Neural progenitor cell (in vitro differentiated cells): ENCODE data around the gene DYTN. TPM values are rescaled to one million over a fixed set of nuclear protein-coding genes. Genes with fewer than 3 reads are reported as not detected.
A peak's percentile ranks its signal among the peaks of the same experiment; 100 is the strongest.

Experiments
- DNase-seq: peaks from one replicate; pipeline ENCODE4 v3.0.0-alpha.2; 2016; ENCODE audit warnings: low spot score
- H2AFZ ChIP-seq: fragments of 200-600 bp; sonication (generic); replicated peaks from 2 replicates; pipeline ENCODE4 v1.6.1; 2016; ENCODE audit warnings: antibody characterized with exemption
- H3F3A ChIP-seq: fragments of 200-600 bp; sonication (generic); 2 replicates; pipeline ENCODE4 v1.6.1; 2016; ENCODE audit warnings: antibody characterized with exemption, low read depth
- H3K27ac ChIP-seq: fragments of 200-600 bp; sonication (generic); 2 replicates; pipeline ENCODE4 v1.5.1; 2016; ENCODE audit warnings: mild to moderate bottlenecking
- H3K27me3 ChIP-seq: fragments of 200-600 bp; sonication (generic); 2 replicates; pipeline ENCODE4 v1.6.1; 2016; ENCODE audit warnings: mild to moderate bottlenecking, moderate library complexity
- H3K36me3 ChIP-seq: fragments of 200-600 bp; sonication (generic); 2 replicates; pipeline ENCODE4 v1.5.1; 2016
- H3K4me1 ChIP-seq: fragments of 200-600 bp; sonication (generic); 2 replicates; pipeline ENCODE4 v1.6.1; 2016; ENCODE audit warnings: mixed run types
- H3K4me2 ChIP-seq: fragments of 200-600 bp; sonication (generic); 2 replicates; pipeline ENCODE4 v1.6.1; 2016
- H3K4me3 ChIP-seq: fragments of 200-600 bp; sonication (generic); 2 replicates; pipeline ENCODE4 v1.5.1; 2016
- H3K79me2 ChIP-seq: fragments of 200-600 bp; sonication (generic); 2 replicates; pipeline ENCODE4 v1.6.1; 2016; ENCODE audit warnings: low read depth
- H3K9ac ChIP-seq: fragments of 200-600 bp; sonication (generic); 2 replicates; pipeline ENCODE4 v1.6.1; 2016
- H3K9me3 ChIP-seq: fragments of 200-600 bp; sonication (generic); 2 replicates; pipeline ENCODE4 v1.5.1; 2016; ENCODE audit warnings: low read depth
- H4K20me1 ChIP-seq: fragments of 200-600 bp; sonication (generic); 2 replicates; pipeline ENCODE4 v1.6.1; 2016; ENCODE audit warnings: low read depth
- H3K27ac Mint-ChIP-seq: 3 replicates; pipeline ENCODE4 v1.8.0; 2021; ENCODE audit warnings: mixed read lengths
- H3K27me3 Mint-ChIP-seq: 2 replicates; pipeline ENCODE4 v1.8.0; 2022; ENCODE audit warnings: low read depth, mild to moderate bottlenecking, inconsistent platforms, moderate library complexity, mixed read lengths; ENCODE audit not compliant: insufficient read depth
- H3K36me3 Mint-ChIP-seq: 3 replicates; pipeline ENCODE4 v1.8.0; 2021; ENCODE audit warnings: mixed read lengths
- H3K4me1 Mint-ChIP-seq: 3 replicates; pipeline ENCODE4 v1.8.0; 2021; ENCODE audit warnings: mixed read lengths
- H3K4me3 Mint-ChIP-seq: 3 replicates; pipeline ENCODE4 v1.8.0; 2021; ENCODE audit warnings: mild to moderate bottlenecking, moderate library complexity, mixed read lengths
- H3K9me3 Mint-ChIP-seq: 3 replicates; pipeline ENCODE4 v1.8.0; 2020; ENCODE audit warnings: mixed read lengths
- EZH2 ChIP-seq: fragments of 200-600 bp; sonication (generic); IDR thresholded peaks from 2 replicates; pipeline ENCODE4 v1.6.1; 2017; ENCODE audit warnings: antibody characterized with exemption, mild to moderate bottlenecking, moderate library complexity
- EZH2phosphoT487 ChIP-seq: fragments of 200-600 bp; sonication (generic); IDR thresholded peaks from 2 replicates; pipeline ENCODE4 v1.6.1; 2017; ENCODE audit warnings: antibody characterized with exemption
- total RNA-seq: library from RNA; depleted of rRNA; stranded (reverse); fragments of >200 nt; gene quantifications from 2 replicates; pipeline ENCODE4 v1.2.3, GENCODE V29; 2015; ENCODE audit warnings: low replicate concordance
- TF ChIP-seq, protein P1 (sequence below): fragments of 200-600 bp; sonication (generic); IDR thresholded peaks from 2 replicates; pipeline ENCODE4 v1.5.1; 2017; ENCODE audit warnings: antibody characterized with exemption, mild to moderate bottlenecking

Gene DYTN
- total RNA-seq, 1 donor from 2014 or later, result not detected

DNA sequence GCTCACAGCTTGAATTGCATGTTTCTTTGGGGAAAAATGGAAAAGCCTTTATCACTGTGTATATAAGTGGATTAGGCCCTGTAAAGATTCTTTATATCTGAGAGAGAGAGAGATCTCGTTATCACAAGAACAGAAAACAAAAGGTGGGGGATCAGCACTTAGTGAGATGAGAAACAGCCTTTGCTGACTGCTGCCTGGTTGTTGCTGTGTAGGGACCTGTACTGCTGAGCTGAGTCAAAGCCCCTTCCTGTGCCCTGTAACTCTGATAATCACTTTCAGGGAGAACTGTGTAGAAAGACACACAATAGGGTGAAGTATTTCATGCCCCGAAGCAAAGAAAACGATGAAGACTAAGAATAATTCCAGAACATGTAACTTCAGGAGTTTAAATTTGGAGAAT, 106.5 kb downstream of the DYTN start:
- Histone ChIP-seq H3K27me3 (no peaks in the 10 kb centered on the region), H3K36me3 (no peaks in the 10 kb centered on the region), H3F3A (peaks cover 19% of the 10 kb centered on the region), H3K4me3 (no peak overlapping the region), H3K4me1 (peaks cover 14% of the 10 kb centered on the region), H3K9ac (no peak overlapping the region), H3K27ac (peak overlapping the region; percentile 60), H3K4me2 (peak overlapping the region; percentile 14), H3K79me2 (no peaks in the 10 kb centered on the region), H3K9me3 (no peaks in the 10 kb centered on the region), H2AFZ (no peak overlapping the region), H4K20me1 (no peaks in the 10 kb centered on the region)
- Mint-ChIP-seq H3K36me3 (peaks cover 5% of the 10 kb centered on the region), H3K9me3 (no peaks in the 10 kb centered on the region), H3K27ac (peak overlapping the region; percentile 85), H3K4me3 (no peak overlapping the region), H3K4me1 (peaks cover 8% of the 10 kb centered on the region), H3K27me3 (peaks cover 2% of the 10 kb centered on the region)
- TF ChIP-seq, protein P1, sequence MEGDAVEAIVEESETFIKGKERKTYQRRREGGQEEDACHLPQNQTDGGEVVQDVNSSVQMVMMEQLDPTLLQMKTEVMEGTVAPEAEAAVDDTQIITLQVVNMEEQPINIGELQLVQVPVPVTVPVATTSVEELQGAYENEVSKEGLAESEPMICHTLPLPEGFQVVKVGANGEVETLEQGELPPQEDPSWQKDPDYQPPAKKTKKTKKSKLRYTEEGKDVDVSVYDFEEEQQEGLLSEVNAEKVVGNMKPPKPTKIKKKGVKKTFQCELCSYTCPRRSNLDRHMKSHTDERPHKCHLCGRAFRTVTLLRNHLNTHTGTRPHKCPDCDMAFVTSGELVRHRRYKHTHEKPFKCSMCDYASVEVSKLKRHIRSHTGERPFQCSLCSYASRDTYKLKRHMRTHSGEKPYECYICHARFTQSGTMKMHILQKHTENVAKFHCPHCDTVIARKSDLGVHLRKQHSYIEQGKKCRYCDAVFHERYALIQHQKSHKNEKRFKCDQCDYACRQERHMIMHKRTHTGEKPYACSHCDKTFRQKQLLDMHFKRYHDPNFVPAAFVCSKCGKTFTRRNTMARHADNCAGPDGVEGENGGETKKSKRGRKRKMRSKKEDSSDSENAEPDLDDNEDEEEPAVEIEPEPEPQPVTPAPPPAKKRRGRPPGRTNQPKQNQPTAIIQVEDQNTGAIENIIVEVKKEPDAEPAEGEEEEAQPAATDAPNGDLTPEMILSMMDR, result no peak
- TF ChIP-seq EZH2phosphoT487 (no peak), EZH2 (no peak)
- peak; percentile 67 for DNase-seq

DNA sequence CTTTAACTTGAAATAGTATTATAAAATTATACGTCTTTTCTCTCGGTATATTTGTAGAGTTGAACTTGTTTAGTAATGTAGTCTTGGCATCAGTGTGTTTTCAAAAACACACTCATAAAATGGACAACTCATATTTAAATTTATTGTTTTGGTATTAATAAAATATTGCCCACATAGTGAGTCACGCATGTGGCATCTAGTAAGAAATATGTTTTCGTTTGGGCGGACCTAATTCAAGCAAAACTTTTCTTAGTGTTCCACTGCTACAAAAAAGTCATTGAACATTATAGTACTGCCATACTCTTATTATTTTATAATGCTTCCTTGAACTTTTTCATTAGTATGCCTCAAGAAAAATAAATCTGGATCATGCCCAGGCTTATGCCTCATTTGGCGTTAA, 107.0 kb downstream of the DYTN start:
- TF ChIP-seq EZH2, result no peak
- TF ChIP-seq, protein P1, result no peak
- no peak for TF ChIP-seq EZH2phosphoT487
- no peaks in the 10 kb centered on the region for H3K9me3 ChIP-seq
- H3F3A ChIP-seq, result peaks cover 19% of the 10 kb centered on the region
- H3K4me1 ChIP-seq, result peaks cover 14% of the 10 kb centered on the region
- no peak overlapping the region for H3K27ac Mint-ChIP-seq
- peaks cover 5% of the 10 kb centered on the region for H3K36me3 Mint-ChIP-seq
- H3K4me1 Mint-ChIP-seq, result peaks cover 8% of the 10 kb centered on the region
- no peaks in the 10 kb centered on the region for H4K20me1 ChIP-seq
- H3K27me3 ChIP-seq, result no peaks in the 10 kb centered on the region
- H3K4me3 Mint-ChIP-seq, result no peak overlapping the region
- H3K9ac ChIP-seq, result no peak overlapping the region
- H3K4me3 ChIP-seq, result no peak overlapping the region
- no peaks in the 10 kb centered on the region for H3K9me3 Mint-ChIP-seq
- no peaks in the 10 kb centered on the region for H3K36me3 ChIP-seq
- H3K27ac ChIP-seq, result peak overlapping the region; percentile 60
- peaks cover 2% of the 10 kb centered on the region for H3K27me3 Mint-ChIP-seq
- no peak for DNase-seq
- H2AFZ ChIP-seq, result no peak overlapping the region
- no peaks in the 10 kb centered on the region for H3K79me2 ChIP-seq
- peak overlapping the region; percentile 14 for H3K4me2 ChIP-seq

DNA sequence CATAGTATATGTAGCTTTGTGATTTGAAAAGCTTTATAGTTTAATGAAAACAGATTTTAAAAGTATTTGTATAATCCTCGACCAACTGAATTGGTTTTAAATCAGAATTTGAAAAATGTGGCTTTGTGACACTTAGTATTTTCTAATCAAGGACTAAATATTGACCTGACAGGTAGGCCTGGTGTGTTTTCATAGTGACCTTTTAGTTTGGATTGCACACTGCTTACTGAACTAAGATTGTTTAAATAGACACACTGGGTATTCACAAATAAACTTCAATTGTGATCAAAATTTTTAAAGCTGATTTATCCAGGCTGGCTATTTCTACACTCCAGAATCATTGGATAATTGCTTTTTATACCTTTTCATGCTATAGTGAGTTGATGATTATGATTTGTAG, 107.7 kb downstream of the DYTN start:
- no peaks in the 10 kb centered on the region for H3K27me3 ChIP-seq
- H3K9me3 Mint-ChIP-seq, result no peaks in the 10 kb centered on the region
- no peak overlapping the region for H3K4me2 ChIP-seq
- H3F3A ChIP-seq, result peaks cover 19% of the 10 kb centered on the region
- TF ChIP-seq, protein P1, result no peak
- TF ChIP-seq EZH2phosphoT487 (no peak), EZH2 (no peak)
- H2AFZ ChIP-seq, result no peak overlapping the region
- H3K9ac ChIP-seq, result no peak overlapping the region
- peaks cover 5% of the 10 kb centered on the region for H3K36me3 Mint-ChIP-seq
- H3K36me3 ChIP-seq, result no peaks in the 10 kb centered on the region
- no peak overlapping the region for H3K27ac Mint-ChIP-seq
- no peak overlapping the region for H3K27ac ChIP-seq
- H4K20me1 ChIP-seq, result no peaks in the 10 kb centered on the region
- H3K4me3 Mint-ChIP-seq, result no peak overlapping the region
- H3K4me1 Mint-ChIP-seq, result peaks cover 8% of the 10 kb centered on the region
- DNase-seq, result no peak
- no peaks in the 10 kb centered on the region for H3K27me3 Mint-ChIP-seq
- H3K9me3 ChIP-seq, result no peaks in the 10 kb centered on the region
- H3K4me3 ChIP-seq, result no peak overlapping the region
- no peaks in the 10 kb centered on the region for H3K79me2 ChIP-seq
- H3K4me1 ChIP-seq, result peaks cover 14% of the 10 kb centered on the region
